ENCODE measurements around the gene FOXN3. TPM values are rescaled to one million over a fixed set of nuclear protein-coding genes. Genes with fewer than 3 reads are reported as not detected.
A peak's percentile ranks its signal among the peaks of the same experiment; 100 is the strongest.

FOXN3 gene
- total and polyA plus RNA-seq, 10 of the 15 experiments (the other 5 are each of a cell fraction or from before 2014, with no cell fraction given), result 4.5 to 68.9 (median 29.7) TPM

DNA sequence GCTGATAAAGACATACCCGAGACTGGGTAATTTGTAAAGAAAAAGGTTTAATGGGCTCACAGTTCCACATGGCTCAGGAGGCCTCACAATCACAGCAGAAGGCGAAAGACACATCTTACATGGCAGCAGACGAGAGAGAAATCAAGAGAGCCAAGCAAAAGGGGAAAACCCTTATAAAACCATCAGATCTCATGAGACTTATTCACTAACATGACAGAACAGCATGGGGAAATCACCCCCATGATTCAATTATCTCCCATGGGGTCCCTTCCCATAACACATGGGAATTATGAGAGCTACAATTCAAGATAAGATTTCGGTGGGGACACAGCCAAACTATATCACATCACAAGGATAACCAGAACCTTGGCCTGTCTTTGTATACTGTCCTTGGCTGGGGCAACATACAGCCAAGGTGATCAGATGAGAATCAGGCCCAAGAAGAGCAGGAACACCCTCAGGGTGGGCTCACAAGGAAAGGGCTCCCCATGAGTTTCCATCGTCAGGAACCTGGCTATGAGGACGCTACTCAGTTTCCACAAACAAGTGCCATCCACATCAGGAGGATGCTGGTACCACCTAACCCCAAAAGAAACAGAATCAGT, 152.7 kb downstream of the FOXN3 start:
- Histone ChIP-seq H3K9ac (ENCODE audit: control insufficient read depth, insufficient read depth, low read length) (no peak overlapping the region), H3K4me3 (no peak overlapping the region), H3K9me3 (replicated peaks; ENCODE audit: control insufficient read depth, insufficient read depth, low read length) (no peaks in the 10 kb centered on the region), H3K36me3 (ENCODE audit: control insufficient read depth in 2 of 2, insufficient read depth in 2 of 2, low read length in 1 of 2) (peaks cover 1 to 4% of the 10 kb centered on the region in 2 experiments), H4K20me1 (ENCODE audit: control insufficient read depth, insufficient read depth) (no peaks in the 10 kb centered on the region), H3K27ac (ENCODE audit: control insufficient read depth, insufficient read depth) (peak overlapping the region; percentile 28; the same call in 1 of the 2 replicates), H3K4me2 (ENCODE audit: control insufficient read depth, insufficient read depth) (no peak overlapping the region), H3K4me1 (ENCODE audit: control insufficient read depth, insufficient read depth, low read length) (peaks cover 18% of the 10 kb centered on the region), H2AFZ (ENCODE audit: control insufficient read depth, low read depth, low read length) (no peak overlapping the region; the same call in 1 of the 2 replicates), H3K27me3 (replicated peaks in 1 of 2; ENCODE audit: control insufficient read depth in 2 of 2, insufficient read depth in 2 of 2, low read length in 1 of 2) (no peaks in the 10 kb centered on the region), H3K79me2 (ENCODE audit: control insufficient read depth, insufficient read depth, low read length) (peaks cover 7% of the 10 kb centered on the region)
- RAD21 ChIA-PET (ENCODE audit: unreplicated experiment), result interaction anchor here (0.8 kb wide), 1 partner anchor 9 kb away, joined by 3 read pairs; no protein-coding TSS in a partner anchor
- in situ Hi-C loops (cut with MboI), result no loop called here
- DNase-seq (ENCODE audit: low read depth, low spot score) (no peak), FAIRE-seq (no peak), ATAC-seq (peak; percentile 59)
- no TSS peak for BruUV-seq (replicated peaks)
- POLR2A ChIA-PET, result interaction anchor here (1.1 to 1.3 kb wide), 2 partner anchors 14 to 19 kb away, joined by 3 to 5 read pairs; no protein-coding TSS in a partner anchor
- SMC1A ChIA-PET (ENCODE audit: uncharacterized antibody, unreplicated experiment), result interaction anchor here (1.2 to 1.8 kb wide), 6 partner anchors 10 to 377 kb away, joined by 3 to 6 read pairs (median 4); no protein-coding TSS in a partner anchor
- CTCF ChIA-PET, result interaction anchor here (1.4 kb wide), 1 partner anchor 19 kb away, joined by 3 read pairs; no protein-coding TSS in a partner anchor
- intact Hi-C loops (cut with micrococcal nuclease; ENCODE audit: unreplicated experiment), result no loop called here
- WGBS (ENCODE audit: insufficient coverage, insufficient replicate concordance, low lambda C conversion rate, missing lambda C conversion rate), result 55% methylated on average over 6 of the region's 6 CpGs
- TF ChIP-seq KAT2A (conservative IDR thresholded peaks at IDR 0.05; ENCODE audit: control insufficient read depth, low read depth, low read length) (no peak), TCF12 (IDR thresholded peaks at IDR 0.05; ENCODE audit: low read depth, low read length) (no peak), RBBP5 (conservative IDR thresholded peaks at IDR 0.05) (no peak), IKZF1 (conservative IDR thresholded peaks at IDR 0.05) (0 out of 2 replicates have a peak, but pooled peaks have one; percentile 17), CBFB (IDR thresholded peaks at IDR 0.05; ENCODE audit: low read depth) (no peak), HCFC1 (IDR thresholded peaks at IDR 0.05; ENCODE audit: low read length) (no peak), CHD2 (IDR thresholded peaks at IDR 0.05; ENCODE audit: borderline replicate concordance, low read depth, low read length) (no peak), ATF7 (IDR thresholded peaks at IDR 0.05; ENCODE audit: low read depth) (no peak), TBL1XR1 (IDR thresholded peaks at IDR 0.05; ENCODE audit: low read depth, low read length) (no peak), IKZF2 (IDR thresholded peaks at IDR 0.05) (0 out of 4 replicates have a peak, but pooled peaks of 1 of the 2 experiments have one; percentile 22), WRNIP1 (IDR thresholded peaks at IDR 0.05; ENCODE audit: borderline replicate concordance, low read depth, low read length) (no peak), MEF2B (IDR thresholded peaks at IDR 0.05; ENCODE audit: partially characterized antibody, poor library complexity, severe bottlenecking) (peak; percentile 95), ZNF274 (IDR thresholded peaks at IDR 0.05; ENCODE audit: insufficient read depth, insufficient read length) (no peak), BACH1 (IDR thresholded peaks at IDR 0.05; ENCODE audit: borderline replicate concordance) (no peak), NBN (IDR thresholded peaks at IDR 0.05) (0 out of 2 replicates have a peak, but pooled peaks have one; percentile 27), CEBPZ (IDR thresholded peaks at IDR 0.05; ENCODE audit: low read depth, low read length) (no peak), NRF1 (conservative IDR thresholded peaks at IDR 0.05; ENCODE audit: low read depth, low read length) (no peak)
- TF ChIP-seq, protein P1, sequence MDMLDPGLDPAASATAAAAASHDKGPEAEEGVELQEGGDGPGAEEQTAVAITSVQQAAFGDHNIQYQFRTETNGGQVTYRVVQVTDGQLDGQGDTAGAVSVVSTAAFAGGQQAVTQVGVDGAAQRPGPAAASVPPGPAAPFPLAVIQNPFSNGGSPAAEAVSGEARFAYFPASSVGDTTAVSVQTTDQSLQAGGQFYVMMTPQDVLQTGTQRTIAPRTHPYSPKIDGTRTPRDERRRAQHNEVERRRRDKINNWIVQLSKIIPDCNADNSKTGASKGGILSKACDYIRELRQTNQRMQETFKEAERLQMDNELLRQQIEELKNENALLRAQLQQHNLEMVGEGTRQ (IDR thresholded peaks at IDR 0.05; ENCODE audit: borderline replicate concordance, low read depth, low read length), result no peak
